HepG2 (cell line): ENCODE measurements around the gene CKAP2L. TPM values are rescaled to one million over a fixed set of nuclear protein-coding genes. Genes with fewer than 3 reads are reported as not detected.

Source experiments
- ATAC-seq: fragments of 200-7000 bp; cut with Tn5 transposase; 3 replicates; pipeline ENCODE4 v1.9.1; 2020; ENCODE audit warnings: mild to moderate bottlenecking, moderate library complexity
- BruUV-seq: library from RNA; stranded (reverse); fragments of 400-500 nt; replicated peaks from 2 replicates; lab custom pipeline; 2021; lab: Mats Ljungman, UMichigan
- CTCF ChIA-PET: fragments of 300-600 bp; formaldehyde crosslinking; extraction: SDS; loops from one replicate; lab custom pipeline; 2021; ENCODE audit warnings: low total read pairs, inconsistent platforms, low intra/inter-chr PET ratio; lab: Yijun Ruan, JAX
- POLR2A ChIA-PET: fragments of 350-600 bp; sonication (Branson Sonifier 250); formaldehyde crosslinking; loops from one replicate; lab custom pipeline; 2020; ENCODE audit warnings: antibody characterized with exemption, inconsistent platforms; lab: Yijun Ruan, JAX
- DNase-seq: peaks from one replicate; pipeline ENCODE4 v3.0.0-alpha.2; 2015; ENCODE audit warnings: low spot score
- FAIRE-seq: peaks from 3 replicates; lab custom pipeline; 2011; peaks lifted over from hg19 to GRCh38; lab: Jason Lieb, UNC
- H2AFZ ChIP-seq: one replicate; pipeline ENCODE4 v1.6.1; 2011; ENCODE audit warnings: low read length, inconsistent platforms
- H3K27ac ChIP-seq: fragments of 300-600 bp; 3 replicates; pipeline ENCODE4 v1.8.0; 2011; ENCODE audit warnings: mixed run types, mild to moderate bottlenecking, mixed read lengths, low read length, inconsistent platforms; ENCODE audit not compliant: insufficient read depth; ENCODE audit errors: extremely low read length
- H3K27me3 ChIP-seq, 2 experiments: fragments of 200-600 bp in 1 of 2; 2 replicates in 1 of 2; 3 replicates in 1 of 2; pipeline versions ENCODE4 v1.6.0 to v1.8.0; 2011; ENCODE audit warnings: low read length in 2 of 2, mild to moderate bottlenecking in 2 of 2, moderate library complexity in 2 of 2, inconsistent platforms in 1 of 2; ENCODE audit not compliant: insufficient read depth in 2 of 2, control insufficient read depth in 1 of 2
- H3K36me3 ChIP-seq, 2 experiments: fragments of 200-600 bp in 1 of 2; replicated peaks in 1 of 2; 2 replicates in 1 of 2; 3 replicates in 1 of 2; pipeline versions ENCODE4 v1.5.1 to v1.8.0; 2011; ENCODE audit warnings: low read length in 2 of 2, inconsistent platforms in 1 of 2; ENCODE audit not compliant: insufficient read depth in 2 of 2, control insufficient read depth in 1 of 2
- H3K4me1 ChIP-seq: 2 replicates; pipeline ENCODE4 v1.5.1; 2012; ENCODE audit warnings: low read length, inconsistent platforms; ENCODE audit not compliant: insufficient read depth
- H3K4me2 ChIP-seq: 2 replicates; pipeline ENCODE4 v1.6.0; 2011; ENCODE audit warnings: low read depth, low read length, inconsistent platforms
- H3K4me3 ChIP-seq, 3 experiments: fragments of 200-600 bp in 1 of 3; sonication (generic), shearing (Covaris generic) in 1 of 3; replicated peaks in 1 of 3; 2 replicates each; pipeline ENCODE4 v1.5.1; 2011 to 2016; ENCODE audit warnings: low read length in 3 of 3, inconsistent platforms in 2 of 3, low read depth in 2 of 3, mild to moderate bottlenecking in 2 of 3, control low read depth in 1 of 3, mixed read lengths in 1 of 3; ENCODE audit not compliant: insufficient read depth in 1 of 3
- H3K79me2 ChIP-seq: one replicate; pipeline ENCODE4 v1.6.1; 2011; ENCODE audit warnings: low read length, inconsistent platforms; ENCODE audit not compliant: insufficient read depth
- H3K9ac ChIP-seq: 2 replicates; pipeline ENCODE4 v1.6.0; 2011; ENCODE audit warnings: mild to moderate bottlenecking, low read depth, low read length, inconsistent platforms; ENCODE audit not compliant: insufficient read depth
- H3K9me3 ChIP-seq: 2 replicates; pipeline ENCODE4 v1.5.1; 2012; ENCODE audit warnings: mild to moderate bottlenecking, low read length
- H4K20me1 ChIP-seq: 2 replicates; pipeline ENCODE4 v1.6.0; 2011; ENCODE audit warnings: inconsistent platforms, mild to moderate bottlenecking, low read length, moderate library complexity; ENCODE audit not compliant: insufficient read depth
- IRF2 ChIP-seq: IDR thresholded peaks from 2 replicates; pipeline ENCODE4 v1.6.1; 2018; ENCODE audit warnings: missing genetic modification reagents, missing compliant biosample characterization
- MED13 ChIP-seq: sonication (generic); formaldehyde crosslinking; IDR thresholded peaks from 2 replicates; pipeline ENCODE4 v1.5.0; 2020; ENCODE audit warnings: missing genetic modification reagents
- MLLT10 ChIP-seq: sonication (generic); formaldehyde crosslinking; IDR thresholded peaks from 2 replicates; pipeline ENCODE4 v1.4.0; 2020; ENCODE audit warnings: missing genetic modification reagents
- NFKBIZ ChIP-seq: IDR thresholded peaks from 2 replicates; pipeline ENCODE4 v1.6.1; 2018; ENCODE audit warnings: missing genetic modification reagents, missing compliant biosample characterization
- SMARCC2 ChIP-seq: fragments of 450-650 bp; IDR thresholded peaks from 2 replicates; pipeline ENCODE4 v1.6.1; 2017; ENCODE audit warnings: antibody characterized with exemption, mild to moderate bottlenecking
- SPEN ChIP-seq: sonication (generic); formaldehyde crosslinking; IDR thresholded peaks from 2 replicates; pipeline ENCODE4 v1.5.1; 2020; ENCODE audit warnings: low read depth, mild to moderate bottlenecking, missing genetic modification reagents
- ZBTB38 ChIP-seq: sonication (generic); formaldehyde crosslinking; IDR thresholded peaks from 2 replicates; pipeline ENCODE4 v1.5.1; 2020; ENCODE audit warnings: mild to moderate bottlenecking, missing genetic modification reagents
- ZNF441 ChIP-seq: sonication (generic); formaldehyde crosslinking; IDR thresholded peaks from 2 replicates; pipeline ENCODE4 v1.7.0; 2021; ENCODE audit warnings: missing genetic modification reagents, borderline replicate concordance
- WGBS: methylation state at CpG from one replicate; pipeline ENCODE4 v1.1.6; 2017; ENCODE audit warnings: low lambda C conversion rate; 5-methylcytosine and 5-hydroxymethylcytosine counted together
- in situ Hi-C: cut with HindIII; loops from 2 replicates; pipeline ENCODE4 v1.10.0; 2017; ENCODE audit warnings: low pct_unique_long_range_greater_than_20kb; ENCODE audit not compliant: extremely low pct_ligation_motif_present
- intact Hi-C: fragments of 100-400 bp; cut with micrococcal nuclease; formaldehyde crosslinking; loops from one replicate; pipeline ENCODE4 v1.10.0; 2022; ENCODE audit not compliant: unreplicated experiment
- polyA plus RNA-seq, 8 experiments: library from polyadenylated mRNA; depleted of rRNA in 3 of 8; stranded (reverse) in 7 of 8; unstranded in 1 of 8; fragments of >200 nt; fragmentation: Illumina TruSeq in 4 of 8; extraction: Trizol in 4 of 8; gene quantifications; 2 replicates each; pipeline versions ENCODE4 v1.2.1 to v1.2.3, GENCODE V29; 2011 to 2016; ENCODE audit warnings: low read depth in 4 of 8, missing spikeins in 1 of 8, mixed read lengths in 1 of 8; ENCODE audit not compliant: insufficient read depth in 1 of 8
- total RNA-seq, 5 experiments: library from RNA; depleted of rRNA; stranded (reverse); fragments of >200 nt; fragmentation: Illumina TruSeq; extraction: Trizol; gene quantifications; 2 replicates each; pipeline ENCODE4 v1.2.3, GENCODE V29; 2016; ENCODE audit warnings: low read depth in 1 of 5
- TF ChIP-seq, protein P1 (sequence below): fragments of 450-650 bp; IDR thresholded peaks from 2 replicates; pipeline ENCODE4 v1.6.1; 2017; ENCODE audit warnings: mild to moderate bottlenecking
- TF ChIP-seq, protein P2 (sequence below): sonication (generic); formaldehyde crosslinking; IDR thresholded peaks from 2 replicates; pipeline ENCODE4 v1.5.0; 2020; ENCODE audit warnings: missing genetic modification reagents, mild to moderate bottlenecking, borderline replicate concordance
- TF ChIP-seq, protein P3 (sequence below): sonication (generic); formaldehyde crosslinking; IDR thresholded peaks from 2 replicates; pipeline ENCODE4 v1.5.0; 2020; ENCODE audit warnings: mild to moderate bottlenecking, low read depth, missing genetic modification reagents, borderline replicate concordance
- TF ChIP-seq, protein P4 (sequence below): sonication (generic); formaldehyde crosslinking; IDR thresholded peaks from 2 replicates; pipeline ENCODE4 v1.4.0; 2020; ENCODE audit warnings: missing genetic modification reagents, mild to moderate bottlenecking, borderline replicate concordance
- TF ChIP-seq, protein P5 (sequence below): sonication (generic); formaldehyde crosslinking; IDR thresholded peaks from 2 replicates; pipeline ENCODE4 v1.5.1; 2020; ENCODE audit warnings: mild to moderate bottlenecking, missing genetic modification reagents, moderate library complexity
- TF ChIP-seq, protein P6 (sequence below): sonication (generic); formaldehyde crosslinking; IDR thresholded peaks from 2 replicates; pipeline ENCODE4 v1.5.1; 2020; ENCODE audit warnings: missing genetic modification reagents, mild to moderate bottlenecking, borderline replicate concordance

The CKAP2L gene
- total and polyA plus RNA-seq, 2 of the 13 experiments (the other 11 are each of a cell fraction or from before 2014, with no cell fraction given): 7.1 to 9.5 TPM

DNA sequence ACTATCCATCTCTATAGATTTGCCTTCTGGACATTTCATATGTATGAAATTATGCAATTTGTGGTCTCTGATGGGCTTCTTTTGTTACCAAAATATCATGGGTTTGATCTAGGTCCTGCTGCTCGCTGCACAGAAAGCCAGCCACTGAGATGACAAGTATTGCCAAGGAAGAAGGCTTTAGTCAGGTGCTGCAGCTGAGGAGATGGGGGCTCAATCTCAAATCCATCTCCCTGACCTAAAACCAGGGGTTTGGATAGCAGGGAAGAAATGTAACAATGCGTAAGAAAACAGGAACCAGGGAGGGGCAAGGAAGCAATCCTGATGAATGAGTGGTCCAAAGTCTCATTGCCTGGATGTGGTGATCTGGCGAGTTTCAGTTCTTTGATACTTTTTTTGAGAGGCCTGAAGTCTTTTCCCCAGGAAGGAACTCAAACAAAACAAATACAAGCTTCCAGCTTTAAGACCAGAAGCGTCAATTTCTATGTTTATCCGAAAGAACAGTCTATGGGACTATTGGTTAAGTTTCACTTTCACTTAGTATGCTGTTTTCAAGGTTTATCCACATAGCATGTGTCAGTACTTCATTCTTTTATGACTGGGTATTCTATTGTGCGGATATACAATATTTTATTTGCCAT is 3.4 kb upstream of the CKAP2L start:
- Histone ChIP-seq H3K79me2 (peaks cover 13% of the 10 kb centered on the region), H3K9ac (no peak overlapping the region), H3K36me3 (no peaks in the 10 kb centered on the region), H2AFZ (peak overlapping the region; percentile 74), H3K27me3 (no peaks in the 10 kb centered on the region; a peak in 1 of 5 replicates), H3K4me3 (no peak overlapping the region; a peak in 1 of 6 replicates), H4K20me1 (no peaks in the 10 kb centered on the region), H3K27ac (no peak overlapping the region), H3K9me3 (no peaks in the 10 kb centered on the region), H3K4me2 (peak overlapping the region; percentile 52), H3K4me1 (peaks cover 37% of the 10 kb centered on the region)
- intact Hi-C loops: no loop called here
- CTCF ChIA-PET: no interaction called here
- no TSS peak for BruUV-seq
- WGBS: 63% methylated on average over 6 of the region's 6 CpGs
- POLR2A ChIA-PET: interaction anchor here (1.3 kb wide), 1 partner anchor 50 kb away, joined by 4 read pairs; no protein-coding TSS in a partner anchor
- ATAC-seq (no peak), FAIRE-seq (no peak), DNase-seq (no peak)
- in situ Hi-C loops: no loop called here
- TF ChIP-seq NFKBIZ (CRISPR knock-in tag) (no peak), MLLT10 (no peak), SPEN (CRISPR knock-in tag) (no peak), SMARCC2 (no peak), IRF2 (peak; percentile 86), ZBTB38 (CRISPR knock-in tag) (no peak), ZNF441 (CRISPR knock-in tag) (no peak), MED13 (CRISPR knock-in tag) (no peak)
- TF ChIP-seq, protein P1, sequence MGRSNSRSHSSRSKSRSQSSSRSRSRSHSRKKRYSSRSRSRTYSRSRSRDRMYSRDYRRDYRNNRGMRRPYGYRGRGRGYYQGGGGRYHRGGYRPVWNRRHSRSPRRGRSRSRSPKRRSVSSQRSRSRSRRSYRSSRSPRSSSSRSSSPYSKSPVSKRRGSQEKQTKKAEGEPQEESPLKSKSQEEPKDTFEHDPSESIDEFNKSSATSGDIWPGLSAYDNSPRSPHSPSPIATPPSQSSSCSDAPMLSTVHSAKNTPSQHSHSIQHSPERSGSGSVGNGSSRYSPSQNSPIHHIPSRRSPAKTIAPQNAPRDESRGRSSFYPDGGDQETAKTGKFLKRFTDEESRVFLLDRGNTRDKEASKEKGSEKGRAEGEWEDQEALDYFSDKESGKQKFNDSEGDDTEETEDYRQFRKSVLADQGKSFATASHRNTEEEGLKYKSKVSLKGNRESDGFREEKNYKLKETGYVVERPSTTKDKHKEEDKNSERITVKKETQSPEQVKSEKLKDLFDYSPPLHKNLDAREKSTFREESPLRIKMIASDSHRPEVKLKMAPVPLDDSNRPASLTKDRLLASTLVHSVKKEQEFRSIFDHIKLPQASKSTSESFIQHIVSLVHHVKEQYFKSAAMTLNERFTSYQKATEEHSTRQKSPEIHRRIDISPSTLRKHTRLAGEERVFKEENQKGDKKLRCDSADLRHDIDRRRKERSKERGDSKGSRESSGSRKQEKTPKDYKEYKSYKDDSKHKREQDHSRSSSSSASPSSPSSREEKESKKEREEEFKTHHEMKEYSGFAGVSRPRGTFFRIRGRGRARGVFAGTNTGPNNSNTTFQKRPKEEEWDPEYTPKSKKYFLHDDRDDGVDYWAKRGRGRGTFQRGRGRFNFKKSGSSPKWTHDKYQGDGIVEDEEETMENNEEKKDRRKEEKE: no peak
- TF ChIP-seq, protein P2, sequence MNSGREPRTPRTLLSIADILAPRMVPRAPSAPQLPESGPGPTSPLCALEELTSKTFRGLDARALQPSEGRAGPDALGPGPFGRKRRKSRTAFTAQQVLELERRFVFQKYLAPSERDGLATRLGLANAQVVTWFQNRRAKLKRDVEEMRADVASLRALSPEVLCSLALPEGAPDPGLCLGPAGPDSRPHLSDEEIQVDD: no peak
- TF ChIP-seq, protein P3, sequence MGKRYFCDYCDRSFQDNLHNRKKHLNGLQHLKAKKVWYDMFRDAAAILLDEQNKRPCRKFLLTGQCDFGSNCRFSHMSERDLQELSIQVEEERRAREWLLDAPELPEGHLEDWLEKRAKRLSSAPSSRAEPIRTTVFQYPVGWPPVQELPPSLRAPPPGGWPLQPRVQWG: no peak
- TF ChIP-seq, protein P4, sequence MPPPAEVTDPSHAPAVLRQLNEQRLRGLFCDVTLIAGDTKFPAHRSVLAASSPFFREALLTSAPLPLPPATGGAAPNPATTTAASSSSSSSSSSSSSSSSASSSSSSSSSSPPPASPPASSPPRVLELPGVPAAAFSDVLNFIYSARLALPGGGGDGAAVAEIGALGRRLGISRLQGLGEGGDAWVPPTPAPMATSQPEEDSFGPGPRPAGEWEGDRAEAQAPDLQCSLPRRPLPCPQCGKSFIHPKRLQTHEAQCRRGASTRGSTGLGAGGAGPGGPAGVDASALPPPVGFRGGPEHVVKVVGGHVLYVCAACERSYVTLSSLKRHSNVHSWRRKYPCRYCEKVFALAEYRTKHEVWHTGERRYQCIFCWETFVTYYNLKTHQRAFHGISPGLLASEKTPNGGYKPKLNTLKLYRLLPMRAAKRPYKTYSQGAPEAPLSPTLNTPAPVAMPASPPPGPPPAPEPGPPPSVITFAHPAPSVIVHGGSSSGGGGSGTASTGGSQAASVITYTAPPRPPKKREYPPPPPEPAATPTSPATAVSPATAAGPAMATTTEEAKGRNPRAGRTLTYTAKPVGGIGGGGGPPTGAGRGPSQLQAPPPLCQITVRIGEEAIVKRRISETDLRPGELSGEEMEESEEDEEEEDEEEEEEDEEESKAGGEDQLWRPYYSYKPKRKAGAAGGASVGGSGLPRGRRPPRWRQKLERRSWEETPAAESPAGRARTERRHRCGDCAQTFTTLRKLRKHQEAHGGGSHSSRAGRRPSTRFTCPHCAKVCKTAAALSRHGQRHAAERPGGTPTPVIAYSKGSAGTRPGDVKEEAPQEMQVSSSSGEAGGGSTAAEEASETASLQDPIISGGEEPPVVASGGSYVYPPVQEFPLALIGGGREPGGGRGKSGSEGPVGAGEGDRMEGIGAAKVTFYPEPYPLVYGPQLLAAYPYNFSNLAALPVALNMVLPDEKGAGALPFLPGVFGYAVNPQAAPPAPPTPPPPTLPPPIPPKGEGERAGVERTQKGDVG (CRISPR knock-in tag): no peak
- TF ChIP-seq, protein P5, sequence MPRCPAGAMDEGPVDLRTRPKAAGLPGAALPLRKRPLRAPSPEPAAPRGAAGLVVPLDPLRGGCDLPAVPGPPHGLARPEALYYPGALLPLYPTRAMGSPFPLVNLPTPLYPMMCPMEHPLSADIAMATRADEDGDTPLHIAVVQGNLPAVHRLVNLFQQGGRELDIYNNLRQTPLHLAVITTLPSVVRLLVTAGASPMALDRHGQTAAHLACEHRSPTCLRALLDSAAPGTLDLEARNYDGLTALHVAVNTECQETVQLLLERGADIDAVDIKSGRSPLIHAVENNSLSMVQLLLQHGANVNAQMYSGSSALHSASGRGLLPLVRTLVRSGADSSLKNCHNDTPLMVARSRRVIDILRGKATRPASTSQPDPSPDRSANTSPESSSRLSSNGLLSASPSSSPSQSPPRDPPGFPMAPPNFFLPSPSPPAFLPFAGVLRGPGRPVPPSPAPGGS: no peak
- TF ChIP-seq, protein P6, sequence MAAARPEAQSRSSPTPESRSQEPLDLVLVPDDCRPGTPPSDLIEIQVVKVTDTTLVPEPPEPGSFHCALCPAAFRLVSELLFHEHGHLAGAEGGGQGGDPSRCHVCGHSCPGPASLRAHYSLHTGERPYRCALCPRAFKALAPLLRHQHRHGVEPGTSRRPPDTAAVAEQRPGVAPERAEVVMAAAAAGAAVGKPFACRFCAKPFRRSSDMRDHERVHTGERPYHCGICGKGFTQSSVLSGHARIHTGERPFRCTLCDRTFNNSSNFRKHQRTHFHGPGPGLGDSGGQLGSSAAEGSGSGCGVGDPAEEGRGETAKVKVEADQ (CRISPR knock-in tag): no peak
